ENCODE measurements around the gene HEG1. TPM values are rescaled to one million over a fixed set of nuclear protein-coding genes. Genes with fewer than 3 reads are reported as not detected.

The HEG1 gene
- total and polyA plus RNA-seq, 12 donors, result 12.2 to 186 (median 122) TPM

- Histone ChIP-seq H3K9me3 (no peaks in the 10 kb centered on the region), H3K27ac (no peak overlapping the region), H3K27me3 (no peaks in the 10 kb centered on the region), H3K36me3 (peaks cover 0 to 100% (median 67%) of the 10 kb centered on the region in 9 donors), H3K4me1 (peaks cover 0 to 17% (median 0%) of the 10 kb centered on the region in 9 donors), H3K4me3 (no peak overlapping the region)
- DNase-seq, result no peak
- ATAC-seq, result no peak
- no peak for TF ChIP-seq CTCF (IDR thresholded peaks at IDR 0.05)
- intact Hi-C loops (cut with DNase I), result no loop called here
Measured at GRCh38 chr3:124973290-124973689, 82.5 kb downstream of the HEG1 start.

GRCh38 chr3:124972457-124972856 is 83.3 kb downstream of the HEG1 start:
- 90% methylated on average over 3 of the region's 3 CpGs for WGBS, 2 donors
- no peak for ATAC-seq
- Histone ChIP-seq H3K4me1 (peaks cover 0 to 25% (median 0%) of the 10 kb centered on the region in 9 donors), H3K36me3 (peaks cover 0 to 100% (median 67%) of the 10 kb centered on the region in 9 donors), H3K27me3 (no peaks in the 10 kb centered on the region), H3K4me3 (no peak overlapping the region), H3K9me3 (no peaks in the 10 kb centered on the region), H3K27ac (no peak overlapping the region)
- TF ChIP-seq CTCF (IDR thresholded peaks at IDR 0.05), result no peak
- intact Hi-C loops (cut with DNase I), result no loop called here
- DNase-seq, result no peak

GRCh38 chr3:124969963-124970722 is 85.7 kb downstream of the HEG1 start:
- H3K4me1 ChIP-seq, result peaks cover 0 to 34% (median 5%) of the 10 kb centered on the region in 9 donors
- no peak for DNase-seq
- intact Hi-C loops (cut with DNase I), result no loop called here
- H3K4me3 ChIP-seq, result no peak overlapping the region
- TF ChIP-seq CTCF (IDR thresholded peaks at IDR 0.05), result no peak
- WGBS, 2 donors, result 85 to 90% methylated on average over 18 of the region's 18 CpGs
- H3K9me3 ChIP-seq, result no peaks in the 10 kb centered on the region
- ATAC-seq, result peak in 1 of 8 donors; percentile 35
- H3K27me3 ChIP-seq, result no peaks in the 10 kb centered on the region
- H3K27ac ChIP-seq, result peak overlapping the region in 1 of 10 donors; percentile 26
- peaks cover 0 to 87% (median 46%) of the 10 kb centered on the region in 9 donors for H3K36me3 ChIP-seq

GRCh38 chr3:124969190-124969589 is 86.6 kb downstream of the HEG1 start:
- DNase-seq (no peak), ATAC-seq (no peak)
- TF ChIP-seq CTCF (IDR thresholded peaks at IDR 0.05), result no peak
- peaks cover 0 to 77% (median 45%) of the 10 kb centered on the region in 9 donors for H3K36me3 ChIP-seq
- H3K9me3 ChIP-seq, result no peaks in the 10 kb centered on the region
- peak overlapping the region in 1 of 10 donors; percentile 26 for H3K27ac ChIP-seq
- intact Hi-C loops (cut with DNase I), result no loop called here
- no peaks in the 10 kb centered on the region for H3K27me3 ChIP-seq
- H3K4me3 ChIP-seq, result no peak overlapping the region
- H3K4me1 ChIP-seq, result peaks cover 0 to 44% (median 15%) of the 10 kb centered on the region in 9 donors
- 68 to 76% methylated on average over 8 of the region's 8 CpGs for whole genome bisulfite sequencing, 2 donors
